Fibroblast of villous mesenchyme (primary cell): ENCODE results near the gene HIF1A. TPM values are rescaled to one million over a fixed set of nuclear protein-coding genes. Genes with fewer than 3 reads are reported as not detected.
"Not testable (repeated sequence)": the region's sequence is repeated elsewhere in the genome, so short reads cannot be mapped to it uniquely, and the experiment has no call there.

Experiments used
- DNase-seq: peaks from one replicate; pipeline ENCODE4 v3.0.0-alpha.2; 2010; ENCODE audit warnings: low read depth
- H3K4me3 ChIP-seq: 2 replicates; pipeline ENCODE4 v1.5.1; 2011; ENCODE audit warnings: low read depth, mild to moderate bottlenecking, low read length
- CTCF ChIP-seq: IDR thresholded peaks from 2 replicates; pipeline ENCODE4 v1.5.1; 2012; ENCODE audit warnings: low read depth, mild to moderate bottlenecking, low read length; ENCODE audit not compliant: insufficient read depth
- total RNA-seq: library from RNA; depleted of rRNA; stranded (reverse); fragments of >200 nt; gene quantifications from 2 replicates; pipeline ENCODE4 v1.2.3, GENCODE V29; 2012

The HIF1A gene
- total RNA-seq, 1 donor = 671 TPM

- peak; percentile 64 for DNase-seq
- H3K4me3 ChIP-seq = no peak overlapping the region
- no peak for TF ChIP-seq CTCF
Measured at GRCh38 chr14:61652526-61653262, 42.6 kb upstream of the HIF1A start.

- H3K4me3 ChIP-seq = no peak overlapping the region
- TF ChIP-seq CTCF = no peak
- DNase-seq = peak; percentile 90
Measured at GRCh38 chr14:61653507-61653906, 41.8 kb upstream of the HIF1A start.

- DNase-seq = no peak
- TF ChIP-seq CTCF = no peak
- no peak overlapping the region for H3K4me3 ChIP-seq
Measured at GRCh38 chr14:61654026-61654425, 41.3 kb upstream of the HIF1A start.

DNA sequence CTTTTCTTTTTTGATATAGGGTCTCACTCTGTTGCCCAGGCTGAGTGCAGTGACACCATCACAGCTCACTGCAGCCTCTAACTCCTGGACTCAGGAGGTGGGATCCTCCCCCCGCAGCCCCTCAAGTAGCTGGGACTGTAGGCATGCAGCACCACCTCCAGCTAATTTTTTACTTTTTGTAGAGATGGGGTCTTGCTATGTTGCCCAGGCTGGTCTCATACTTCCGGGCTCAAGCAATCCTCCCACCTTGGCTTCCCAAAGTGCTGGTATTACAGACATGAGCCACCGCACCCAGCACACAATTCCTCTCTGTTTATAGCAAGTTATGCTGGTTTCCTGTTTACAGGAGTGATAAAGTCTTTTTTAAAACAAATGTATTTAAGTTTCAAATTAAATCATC, 39.5 kb upstream of the HIF1A start:
- DNase-seq = no peak
- no peak for TF ChIP-seq CTCF
- no peak overlapping the region for H3K4me3 ChIP-seq

GRCh38 chr14:61656341-61656740, 39.0 kb upstream of the HIF1A start:
- DNase-seq = no peak
- no peak overlapping the region for H3K4me3 ChIP-seq
- TF ChIP-seq CTCF = no peak

- not testable (repeated sequence) for H3K4me3 ChIP-seq
Measured at GRCh38 chr14:61658111-61658510, 37.2 kb upstream of the HIF1A start.

GRCh38 chr14:61659582-61659981, 35.7 kb upstream of the HIF1A start:
- no peak overlapping the region for H3K4me3 ChIP-seq
- TF ChIP-seq CTCF = no peak
- peak; percentile 65 for DNase-seq

More at GRCh38 chr14:61658111-61658510, 37.2 kb upstream of the HIF1A start:
- not testable (repeated sequence) for DNase-seq
